ENCODE measurements around the gene AGL.
A peak's percentile ranks its signal among the peaks of the same experiment; 100 is the strongest.

AGL gene

DNA sequence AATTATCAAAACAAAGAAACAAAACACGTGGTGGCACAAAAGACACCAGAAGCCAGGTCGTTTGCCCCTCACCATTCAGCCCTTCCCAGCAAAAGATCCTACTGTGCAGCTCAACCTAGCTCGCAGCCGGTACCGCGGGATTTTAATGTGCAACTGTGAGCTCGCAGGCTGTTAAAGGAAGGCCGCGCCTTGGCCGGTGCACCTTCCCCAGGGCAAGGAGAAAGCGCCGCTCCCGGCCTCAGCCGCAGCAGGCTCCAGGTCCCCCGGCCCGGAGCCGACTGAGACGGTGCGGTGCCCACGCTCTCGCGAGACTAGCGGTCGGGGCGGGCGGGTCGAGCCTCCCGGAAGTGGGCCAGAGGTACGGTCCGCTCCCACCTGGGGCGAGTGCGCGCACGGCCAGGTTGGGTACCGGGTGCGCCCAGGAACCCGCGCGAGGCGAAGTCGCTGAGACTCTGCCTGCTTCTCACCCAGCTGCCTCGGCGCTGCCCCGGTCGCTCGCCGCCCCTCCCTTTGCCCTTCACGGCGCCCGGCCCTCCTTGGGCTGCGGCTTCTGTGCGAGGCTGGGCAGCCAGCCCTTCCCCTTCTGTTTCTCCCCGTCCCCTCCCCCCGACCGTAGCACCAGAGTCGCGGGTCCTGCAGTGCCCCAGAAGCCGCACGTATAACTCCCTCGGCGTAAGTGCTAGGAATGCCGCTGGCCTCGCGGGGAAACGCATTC lies at the start of gene AGL (continued):
- TF ChIP-seq ZNF776 (tag by site-specific recombination; IDR thresholded peaks at IDR 0.05; ENCODE audit: borderline replicate concordance), result no peak
- no peak for TF ChIP-seq ZNF114 (tag by site-specific recombination; IDR thresholded peaks at IDR 0.05)
- TF ChIP-seq, protein P1, sequence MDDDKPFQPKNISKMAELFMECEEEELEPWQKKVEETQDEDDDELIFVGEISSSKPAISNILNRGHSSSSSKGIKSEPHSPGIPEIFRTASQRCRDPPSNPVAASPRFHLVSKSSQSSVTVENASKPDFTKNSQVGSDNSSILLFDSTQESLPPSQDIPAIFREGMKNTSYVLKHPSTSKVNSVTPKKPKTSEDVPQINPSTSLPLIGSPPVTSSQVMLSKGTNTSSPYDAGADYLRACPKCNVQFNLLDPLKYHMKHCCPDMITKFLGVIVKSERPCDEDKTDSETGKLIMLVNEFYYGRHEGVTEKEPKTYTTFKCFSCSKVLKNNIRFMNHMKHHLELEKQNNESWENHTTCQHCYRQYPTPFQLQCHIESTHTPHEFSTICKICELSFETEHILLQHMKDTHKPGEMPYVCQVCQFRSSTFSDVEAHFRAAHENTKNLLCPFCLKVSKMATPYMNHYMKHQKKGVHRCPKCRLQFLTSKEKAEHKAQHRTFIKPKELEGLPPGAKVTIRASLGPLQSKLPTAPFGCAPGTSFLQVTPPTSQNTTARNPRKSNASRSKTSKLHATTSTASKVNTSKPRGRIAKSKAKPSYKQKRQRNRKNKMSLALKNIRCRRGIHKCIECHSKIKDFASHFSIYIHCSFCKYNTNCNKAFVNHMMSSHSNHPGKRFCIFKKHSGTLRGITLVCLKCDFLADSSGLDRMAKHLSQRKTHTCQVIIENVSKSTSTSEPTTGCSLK (tag by site-specific recombination; IDR thresholded peaks at IDR 0.05), result no peak
- TF ChIP-seq KLF16 (tag by site-specific recombination; IDR thresholded peaks at IDR 0.05), result peak; percentile 97
- TF ChIP-seq ZNF174 (tag by site-specific recombination; IDR thresholded peaks at IDR 0.05), result no peak
- TF ChIP-seq IKZF3 (tag by site-specific recombination; IDR thresholded peaks at IDR 0.05), result no peak
- peak; percentile 73; the same call in 1 of the 2 replicates for TF ChIP-seq ZNF324 (tag by site-specific recombination; IDR thresholded peaks at IDR 0.05)
- TF ChIP-seq ZNF664 (tag by site-specific recombination; IDR thresholded peaks at IDR 0.05), result peak; percentile 44; the same call in 1 of the 2 replicates
- TF ChIP-seq ZNF223 (tag by site-specific recombination; IDR thresholded peaks at IDR 0.05), result no peak
- no peak for TF ChIP-seq ZNF624 (tag by site-specific recombination; IDR thresholded peaks at IDR 0.05)
- no peak for TF ChIP-seq ZFP41 (tag by site-specific recombination; IDR thresholded peaks at IDR 0.05; ENCODE audit: borderline replicate concordance)
- TF ChIP-seq ZNF654 (tag by site-specific recombination; IDR thresholded peaks at IDR 0.05; ENCODE audit: low read depth), result no peak
- TF ChIP-seq, protein P2, sequence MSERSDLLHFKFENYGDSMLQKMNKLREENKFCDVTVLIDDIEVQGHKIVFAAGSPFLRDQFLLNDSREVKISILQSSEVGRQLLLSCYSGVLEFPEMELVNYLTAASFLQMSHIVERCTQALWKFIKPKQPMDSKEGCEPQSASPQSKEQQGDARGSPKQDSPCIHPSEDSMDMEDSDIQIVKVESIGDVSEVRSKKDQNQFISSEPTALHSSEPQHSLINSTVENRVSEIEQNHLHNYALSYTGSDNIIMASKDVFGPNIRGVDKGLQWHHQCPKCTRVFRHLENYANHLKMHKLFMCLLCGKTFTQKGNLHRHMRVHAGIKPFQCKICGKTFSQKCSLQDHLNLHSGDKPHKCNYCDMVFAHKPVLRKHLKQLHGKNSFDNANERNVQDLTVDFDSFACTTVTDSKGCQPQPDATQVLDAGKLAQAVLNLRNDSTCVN (tag by site-specific recombination; optimal IDR thresholded peaks at IDR 0.05), result peak; percentile 98
- no peak for TF ChIP-seq HOXA7 (CRISPR knock-in tag; IDR thresholded peaks at IDR 0.05; ENCODE audit: borderline replicate concordance)
- peak; percentile 73; the same call in 1 of the 2 replicates for TF ChIP-seq KLF7 (tag by site-specific recombination; IDR thresholded peaks at IDR 0.05; ENCODE audit: borderline replicate concordance)
- peak; percentile 86 for TF ChIP-seq ZBTB17 (tag by site-specific recombination; IDR thresholded peaks at IDR 0.05)
- TF ChIP-seq, protein P3, sequence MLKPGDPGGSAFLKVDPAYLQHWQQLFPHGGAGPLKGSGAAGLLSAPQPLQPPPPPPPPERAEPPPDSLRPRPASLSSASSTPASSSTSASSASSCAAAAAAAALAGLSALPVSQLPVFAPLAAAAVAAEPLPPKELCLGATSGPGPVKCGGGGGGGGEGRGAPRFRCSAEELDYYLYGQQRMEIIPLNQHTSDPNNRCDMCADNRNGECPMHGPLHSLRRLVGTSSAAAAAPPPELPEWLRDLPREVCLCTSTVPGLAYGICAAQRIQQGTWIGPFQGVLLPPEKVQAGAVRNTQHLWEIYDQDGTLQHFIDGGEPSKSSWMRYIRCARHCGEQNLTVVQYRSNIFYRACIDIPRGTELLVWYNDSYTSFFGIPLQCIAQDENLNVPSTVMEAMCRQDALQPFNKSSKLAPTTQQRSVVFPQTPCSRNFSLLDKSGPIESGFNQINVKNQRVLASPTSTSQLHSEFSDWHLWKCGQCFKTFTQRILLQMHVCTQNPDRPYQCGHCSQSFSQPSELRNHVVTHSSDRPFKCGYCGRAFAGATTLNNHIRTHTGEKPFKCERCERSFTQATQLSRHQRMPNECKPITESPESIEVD (tag by site-specific recombination; IDR thresholded peaks at IDR 0.05), result no peak
- no peak for TF ChIP-seq ZNF155 (tag by site-specific recombination; IDR thresholded peaks at IDR 0.05)
- no peak for TF ChIP-seq ZNF830 (tag by site-specific recombination; IDR thresholded peaks at IDR 0.05; ENCODE audit: low read depth)
- TF ChIP-seq ZNF529 (tag by site-specific recombination; IDR thresholded peaks at IDR 0.05; ENCODE audit: insufficient replicate concordance), result no peak
- no peak for TF ChIP-seq ZNF677 (tag by site-specific recombination; IDR thresholded peaks at IDR 0.05)
- TF ChIP-seq, protein P4, sequence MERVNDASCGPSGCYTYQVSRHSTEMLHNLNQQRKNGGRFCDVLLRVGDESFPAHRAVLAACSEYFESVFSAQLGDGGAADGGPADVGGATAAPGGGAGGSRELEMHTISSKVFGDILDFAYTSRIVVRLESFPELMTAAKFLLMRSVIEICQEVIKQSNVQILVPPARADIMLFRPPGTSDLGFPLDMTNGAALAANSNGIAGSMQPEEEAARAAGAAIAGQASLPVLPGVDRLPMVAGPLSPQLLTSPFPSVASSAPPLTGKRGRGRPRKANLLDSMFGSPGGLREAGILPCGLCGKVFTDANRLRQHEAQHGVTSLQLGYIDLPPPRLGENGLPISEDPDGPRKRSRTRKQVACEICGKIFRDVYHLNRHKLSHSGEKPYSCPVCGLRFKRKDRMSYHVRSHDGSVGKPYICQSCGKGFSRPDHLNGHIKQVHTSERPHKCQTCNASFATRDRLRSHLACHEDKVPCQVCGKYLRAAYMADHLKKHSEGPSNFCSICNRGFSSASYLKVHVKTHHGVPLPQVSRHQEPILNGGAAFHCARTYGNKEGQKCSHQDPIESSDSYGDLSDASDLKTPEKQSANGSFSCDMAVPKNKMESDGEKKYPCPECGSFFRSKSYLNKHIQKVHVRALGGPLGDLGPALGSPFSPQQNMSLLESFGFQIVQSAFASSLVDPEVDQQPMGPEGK (tag by site-specific recombination; IDR thresholded peaks at IDR 0.05), result peak; percentile 95; the same call in 1 of the 2 replicates
- TF ChIP-seq ZNF837 (tag by site-specific recombination; IDR thresholded peaks at IDR 0.05), result peak; percentile 90; the same call in 1 of the 2 replicates
- TF ChIP-seq ZNF777 (tag by site-specific recombination; IDR thresholded peaks at IDR 0.05; ENCODE audit: borderline replicate concordance), result peak; percentile 31; the same call in 1 of the 2 replicates
- TF ChIP-seq MYNN (tag by site-specific recombination; IDR thresholded peaks at IDR 0.05; ENCODE audit: borderline replicate concordance), result no peak
- TF ChIP-seq GLI4 (tag by site-specific recombination; IDR thresholded peaks at IDR 0.05), result 0 out of 2 replicates have a peak, but pooled peaks have one; percentile 73
- TF ChIP-seq, protein P5, sequence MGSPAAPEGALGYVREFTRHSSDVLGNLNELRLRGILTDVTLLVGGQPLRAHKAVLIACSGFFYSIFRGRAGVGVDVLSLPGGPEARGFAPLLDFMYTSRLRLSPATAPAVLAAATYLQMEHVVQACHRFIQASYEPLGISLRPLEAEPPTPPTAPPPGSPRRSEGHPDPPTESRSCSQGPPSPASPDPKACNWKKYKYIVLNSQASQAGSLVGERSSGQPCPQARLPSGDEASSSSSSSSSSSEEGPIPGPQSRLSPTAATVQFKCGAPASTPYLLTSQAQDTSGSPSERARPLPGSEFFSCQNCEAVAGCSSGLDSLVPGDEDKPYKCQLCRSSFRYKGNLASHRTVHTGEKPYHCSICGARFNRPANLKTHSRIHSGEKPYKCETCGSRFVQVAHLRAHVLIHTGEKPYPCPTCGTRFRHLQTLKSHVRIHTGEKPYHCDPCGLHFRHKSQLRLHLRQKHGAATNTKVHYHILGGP (tag by site-specific recombination; IDR thresholded peaks at IDR 0.05), result no peak
- TF ChIP-seq, protein P6, sequence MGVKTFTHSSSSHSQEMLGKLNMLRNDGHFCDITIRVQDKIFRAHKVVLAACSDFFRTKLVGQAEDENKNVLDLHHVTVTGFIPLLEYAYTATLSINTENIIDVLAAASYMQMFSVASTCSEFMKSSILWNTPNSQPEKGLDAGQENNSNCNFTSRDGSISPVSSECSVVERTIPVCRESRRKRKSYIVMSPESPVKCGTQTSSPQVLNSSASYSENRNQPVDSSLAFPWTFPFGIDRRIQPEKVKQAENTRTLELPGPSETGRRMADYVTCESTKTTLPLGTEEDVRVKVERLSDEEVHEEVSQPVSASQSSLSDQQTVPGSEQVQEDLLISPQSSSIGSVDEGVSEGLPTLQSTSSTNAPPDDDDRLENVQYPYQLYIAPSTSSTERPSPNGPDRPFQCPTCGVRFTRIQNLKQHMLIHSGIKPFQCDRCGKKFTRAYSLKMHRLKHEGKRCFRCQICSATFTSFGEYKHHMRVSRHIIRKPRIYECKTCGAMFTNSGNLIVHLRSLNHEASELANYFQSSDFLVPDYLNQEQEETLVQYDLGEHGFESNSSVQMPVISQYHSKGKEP (tag by site-specific recombination; IDR thresholded peaks at IDR 0.05), result no peak
- peak; percentile 99 for TF ChIP-seq KLF10 (tag by site-specific recombination; IDR thresholded peaks at IDR 0.05)
- TF ChIP-seq SCRT2 (tag by site-specific recombination; IDR thresholded peaks at IDR 0.05), result no peak
